AG09319 (cell line): ENCODE results near the gene SP140L.
"Not testable (repeated sequence)": the region's sequence is repeated elsewhere in the genome, so short reads cannot be mapped to it uniquely, and the experiment has no call there.

ENCODE experiments used
- DNase-seq: peaks from one replicate; pipeline ENCODE4 v3.0.0-alpha.2; 2010; ENCODE audit warnings: low read depth; ENCODE audit errors: extremely low read depth
- TF ChIP-seq, protein P1 (sequence below): IDR thresholded peaks from 2 replicates; pipeline ENCODE4 v1.5.1; 2011; ENCODE audit warnings: low read depth, mild to moderate bottlenecking, inconsistent platforms, low read length, moderate library complexity

SP140L gene

GRCh38 chr2:230305416-230306275 is 21.3 kb upstream of the SP140L start:
- no peak for DNase-seq
- TF ChIP-seq, protein P1, sequence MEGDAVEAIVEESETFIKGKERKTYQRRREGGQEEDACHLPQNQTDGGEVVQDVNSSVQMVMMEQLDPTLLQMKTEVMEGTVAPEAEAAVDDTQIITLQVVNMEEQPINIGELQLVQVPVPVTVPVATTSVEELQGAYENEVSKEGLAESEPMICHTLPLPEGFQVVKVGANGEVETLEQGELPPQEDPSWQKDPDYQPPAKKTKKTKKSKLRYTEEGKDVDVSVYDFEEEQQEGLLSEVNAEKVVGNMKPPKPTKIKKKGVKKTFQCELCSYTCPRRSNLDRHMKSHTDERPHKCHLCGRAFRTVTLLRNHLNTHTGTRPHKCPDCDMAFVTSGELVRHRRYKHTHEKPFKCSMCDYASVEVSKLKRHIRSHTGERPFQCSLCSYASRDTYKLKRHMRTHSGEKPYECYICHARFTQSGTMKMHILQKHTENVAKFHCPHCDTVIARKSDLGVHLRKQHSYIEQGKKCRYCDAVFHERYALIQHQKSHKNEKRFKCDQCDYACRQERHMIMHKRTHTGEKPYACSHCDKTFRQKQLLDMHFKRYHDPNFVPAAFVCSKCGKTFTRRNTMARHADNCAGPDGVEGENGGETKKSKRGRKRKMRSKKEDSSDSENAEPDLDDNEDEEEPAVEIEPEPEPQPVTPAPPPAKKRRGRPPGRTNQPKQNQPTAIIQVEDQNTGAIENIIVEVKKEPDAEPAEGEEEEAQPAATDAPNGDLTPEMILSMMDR, result no peak

DNA sequence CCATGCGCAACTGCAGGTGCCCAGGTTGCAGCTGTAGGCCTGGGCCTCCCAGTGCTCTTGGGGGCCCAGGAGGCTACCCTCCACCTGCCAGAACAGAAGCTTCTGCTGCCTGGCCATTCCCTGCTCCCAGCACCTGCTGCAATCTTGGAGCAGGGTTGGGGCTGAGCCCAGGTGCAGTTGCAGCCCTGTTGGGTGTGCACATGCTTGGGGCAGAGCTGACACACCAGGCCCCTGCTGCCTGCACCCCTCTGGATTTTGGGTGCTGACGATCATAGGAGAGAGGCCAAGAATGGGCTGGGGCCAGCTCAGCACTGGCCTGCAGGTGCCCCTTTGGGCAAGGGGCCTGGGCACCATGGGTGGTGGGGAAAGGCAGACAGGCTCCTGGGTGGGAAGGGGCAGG is 20.5 kb upstream of the SP140L start:
- DNase-seq, result no peak
- TF ChIP-seq, protein P1, result no peak

GRCh38 chr2:230307485-230307884 is 19.5 kb upstream of the SP140L start:
- DNase-seq, result no peak
- TF ChIP-seq, protein P1, result no peak

DNA sequence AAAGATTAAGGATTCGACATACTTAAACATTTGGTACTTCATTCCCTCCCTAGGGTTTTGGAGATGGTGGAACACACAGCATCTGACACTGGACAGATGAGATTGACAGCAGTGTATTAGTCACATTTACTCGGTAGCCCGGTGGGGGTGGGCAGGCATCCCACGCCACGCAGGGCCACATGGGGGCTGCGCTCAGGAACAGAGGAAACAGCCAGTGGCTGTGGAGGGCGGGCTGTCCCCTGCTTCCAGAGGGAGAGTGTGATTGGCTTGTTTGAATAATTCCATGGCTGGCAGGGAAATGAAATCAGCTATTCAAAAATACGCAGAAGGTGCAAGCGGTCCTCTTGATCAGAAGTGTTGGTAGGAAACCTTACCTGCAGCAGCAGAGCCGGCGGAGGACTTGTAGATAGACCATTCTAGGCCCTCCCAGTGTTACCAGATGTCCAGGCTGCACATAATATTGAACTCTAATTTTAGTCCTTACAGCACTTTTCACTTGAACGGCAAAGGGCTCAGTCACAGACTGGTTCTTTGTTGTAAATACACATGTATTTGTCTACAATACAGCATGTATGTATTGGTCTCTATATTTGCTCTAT is 18.5 kb upstream of the SP140L start:
- no peak for DNase-seq
- TF ChIP-seq, protein P1, result no peak

- not testable (repeated sequence) for DNase-seq
Observed at GRCh38 chr2:230310792-230311191, 16.2 kb upstream of the SP140L start.

DNA sequence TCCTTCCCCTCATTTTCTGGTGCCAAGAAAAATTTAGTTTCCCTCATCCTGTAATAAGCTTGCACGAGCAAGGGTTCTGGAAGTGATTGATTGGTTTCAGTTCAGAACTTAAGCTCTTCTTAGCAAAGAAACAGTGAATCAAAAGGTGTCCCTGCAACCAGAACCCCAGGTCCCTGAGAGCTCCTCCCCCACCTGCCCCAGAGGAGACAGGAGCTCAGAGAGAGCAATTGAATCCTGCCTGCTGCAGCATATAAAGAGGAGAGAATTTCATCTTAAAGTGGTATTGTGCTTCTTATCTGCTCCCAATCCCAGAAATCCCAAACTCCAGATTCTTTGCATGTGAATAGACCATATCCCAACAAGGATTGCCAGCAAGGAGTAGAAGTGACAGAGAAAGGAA is 15.4 kb upstream of the SP140L start:
- not testable (repeated sequence) for DNase-seq

DNA sequence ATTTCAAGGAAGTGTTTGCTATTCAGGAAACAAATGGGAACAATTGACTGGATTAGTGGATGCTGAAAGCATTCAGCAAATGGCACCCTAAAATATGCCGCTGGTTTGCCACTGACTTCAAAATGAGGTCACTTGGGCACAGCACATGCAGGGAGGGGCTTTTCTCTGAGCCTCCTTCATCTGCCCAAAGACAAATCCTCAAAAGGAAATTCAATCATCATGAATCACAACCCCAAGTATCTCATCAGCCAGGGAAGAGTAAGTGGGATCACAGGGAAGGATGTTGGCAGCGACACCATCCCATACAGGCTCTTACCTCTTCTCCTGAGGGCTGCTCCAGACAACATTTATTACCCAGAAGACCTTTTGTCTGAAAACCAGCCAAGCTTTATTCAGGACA is 14.4 kb upstream of the SP140L start:
- TF ChIP-seq, protein P1, result no peak
- DNase-seq, result no peak

GRCh38 chr2:230317366-230317765 is 9.6 kb upstream of the SP140L start:
- TF ChIP-seq, protein P1, result no peak
- no peak for DNase-seq
